GM19035 (cell line): ENCODE data around the gene HIC1.
"Not testable (repeated sequence)": the region's sequence is repeated elsewhere in the genome, so short reads cannot be mapped to it uniquely, and the experiment has no call there.

Experiments
- ATAC-seq: cut with Tn5 transposase; IDR thresholded peaks from one replicate; pipeline ENCODE4 v1.9.1; 2021; ENCODE audit not compliant: unreplicated experiment

HIC1 gene, protein sequence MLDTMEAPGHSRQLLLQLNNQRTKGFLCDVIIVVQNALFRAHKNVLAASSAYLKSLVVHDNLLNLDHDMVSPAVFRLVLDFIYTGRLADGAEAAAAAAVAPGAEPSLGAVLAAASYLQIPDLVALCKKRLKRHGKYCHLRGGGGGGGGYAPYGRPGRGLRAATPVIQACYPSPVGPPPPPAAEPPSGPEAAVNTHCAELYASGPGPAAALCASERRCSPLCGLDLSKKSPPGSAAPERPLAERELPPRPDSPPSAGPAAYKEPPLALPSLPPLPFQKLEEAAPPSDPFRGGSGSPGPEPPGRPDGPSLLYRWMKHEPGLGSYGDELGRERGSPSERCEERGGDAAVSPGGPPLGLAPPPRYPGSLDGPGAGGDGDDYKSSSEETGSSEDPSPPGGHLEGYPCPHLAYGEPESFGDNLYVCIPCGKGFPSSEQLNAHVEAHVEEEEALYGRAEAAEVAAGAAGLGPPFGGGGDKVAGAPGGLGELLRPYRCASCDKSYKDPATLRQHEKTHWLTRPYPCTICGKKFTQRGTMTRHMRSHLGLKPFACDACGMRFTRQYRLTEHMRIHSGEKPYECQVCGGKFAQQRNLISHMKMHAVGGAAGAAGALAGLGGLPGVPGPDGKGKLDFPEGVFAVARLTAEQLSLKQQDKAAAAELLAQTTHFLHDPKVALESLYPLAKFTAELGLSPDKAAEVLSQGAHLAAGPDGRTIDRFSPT

DNA sequence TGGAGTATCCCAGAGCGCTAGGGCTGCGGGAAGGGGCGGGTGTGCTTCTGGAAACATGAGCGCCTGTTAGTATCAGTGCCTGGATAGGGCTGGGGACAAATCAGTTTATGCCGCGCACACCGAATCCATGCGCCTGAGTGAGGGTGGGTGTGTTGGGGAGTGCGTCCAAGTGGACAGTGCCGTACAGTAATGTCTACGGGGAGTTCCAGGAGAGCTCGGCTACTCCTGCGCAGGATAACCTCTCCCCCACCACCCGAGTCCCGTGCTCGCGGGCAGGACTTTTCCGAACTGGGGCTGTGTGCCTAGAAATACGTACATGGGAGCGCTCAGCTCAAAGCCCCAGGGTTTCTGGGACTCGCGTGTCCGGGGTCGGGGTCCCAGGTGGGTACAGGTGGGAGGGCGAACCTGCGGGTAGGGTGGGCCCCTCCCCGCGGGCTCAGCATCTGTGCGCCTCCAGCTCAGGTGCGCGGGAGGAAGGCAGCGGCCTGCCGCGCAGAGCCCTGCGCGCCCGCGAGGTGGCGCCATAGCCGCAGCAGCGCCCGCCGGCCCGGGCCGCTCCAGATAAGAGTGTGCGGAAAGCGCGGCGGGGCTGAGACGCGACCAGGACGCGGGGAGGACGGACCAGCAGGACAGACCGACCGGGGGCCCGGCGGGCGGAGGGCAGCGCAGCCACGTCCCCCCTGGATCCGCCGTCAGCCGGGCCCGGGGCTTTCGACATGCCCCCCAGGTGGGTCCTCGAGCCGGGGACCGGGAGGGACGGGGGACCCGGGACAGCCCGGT lies at the start of gene HIC1:
Gene HIC1, plus strand, starts transcription at position 592 of the 780 bp plus-strand sequence. CDS start 1,588 bp downstream, outside the sequence.
- ATAC-seq = peak; percentile 25

DNA sequence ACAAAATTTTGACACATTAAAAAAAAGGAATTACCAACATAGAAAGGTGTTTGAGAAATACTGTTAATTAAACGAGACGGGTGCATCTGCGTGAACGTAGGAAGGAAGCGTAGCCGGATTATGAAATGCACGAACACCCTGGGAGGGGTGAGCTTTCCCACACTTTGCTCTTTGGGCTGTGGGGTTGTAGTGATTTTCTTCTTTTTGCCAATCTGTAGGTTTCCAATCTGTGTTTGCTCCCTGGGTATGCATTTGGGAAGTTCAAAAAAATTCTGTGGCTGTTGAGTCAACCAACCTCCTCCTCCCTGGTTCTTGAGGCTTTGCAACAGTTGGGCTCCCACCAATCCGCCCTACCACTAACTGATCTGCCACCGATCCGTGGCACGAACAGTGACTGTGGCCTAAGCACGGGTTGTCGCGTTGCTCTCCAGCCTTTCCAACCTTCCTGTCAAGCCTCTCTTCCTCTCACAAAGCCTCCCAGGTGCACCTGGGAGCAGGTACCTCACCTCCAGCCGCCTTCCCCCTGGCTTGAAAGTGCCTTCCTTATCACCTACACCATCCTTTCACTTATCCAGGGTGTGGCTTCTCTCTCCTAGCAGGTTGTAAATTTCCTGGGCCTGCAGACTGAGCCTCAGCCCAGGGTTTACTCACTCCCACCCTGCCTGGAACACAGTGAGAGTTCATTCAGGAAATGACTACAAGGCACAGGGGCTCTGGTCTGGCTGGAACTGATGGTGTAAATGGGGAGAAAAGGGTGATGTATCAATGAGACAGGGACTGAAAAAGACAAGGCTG lies 46.4 kb upstream of the HIC1 start:
- ATAC-seq = no peak

DNA sequence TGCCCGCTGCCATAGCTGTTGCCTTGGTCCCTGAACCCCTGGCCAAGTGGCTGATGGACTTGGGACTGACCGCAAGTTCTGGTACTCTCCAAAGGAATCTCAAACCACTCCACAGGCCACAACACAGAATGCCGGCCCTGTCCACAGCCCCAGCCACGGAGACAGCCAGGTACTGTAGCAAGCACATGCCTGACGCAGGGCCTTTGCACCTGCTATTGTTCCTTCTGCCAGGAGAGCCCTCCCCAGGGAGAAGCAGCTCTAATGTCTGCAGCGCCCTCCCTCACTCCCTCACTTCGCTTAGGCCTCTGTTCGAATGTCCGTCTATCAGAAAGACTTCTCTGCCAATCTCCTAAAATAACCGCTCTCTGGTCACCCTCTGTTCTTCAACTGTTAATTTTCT lies 45.2 kb upstream of the HIC1 start:
- ATAC-seq = no peak

DNA sequence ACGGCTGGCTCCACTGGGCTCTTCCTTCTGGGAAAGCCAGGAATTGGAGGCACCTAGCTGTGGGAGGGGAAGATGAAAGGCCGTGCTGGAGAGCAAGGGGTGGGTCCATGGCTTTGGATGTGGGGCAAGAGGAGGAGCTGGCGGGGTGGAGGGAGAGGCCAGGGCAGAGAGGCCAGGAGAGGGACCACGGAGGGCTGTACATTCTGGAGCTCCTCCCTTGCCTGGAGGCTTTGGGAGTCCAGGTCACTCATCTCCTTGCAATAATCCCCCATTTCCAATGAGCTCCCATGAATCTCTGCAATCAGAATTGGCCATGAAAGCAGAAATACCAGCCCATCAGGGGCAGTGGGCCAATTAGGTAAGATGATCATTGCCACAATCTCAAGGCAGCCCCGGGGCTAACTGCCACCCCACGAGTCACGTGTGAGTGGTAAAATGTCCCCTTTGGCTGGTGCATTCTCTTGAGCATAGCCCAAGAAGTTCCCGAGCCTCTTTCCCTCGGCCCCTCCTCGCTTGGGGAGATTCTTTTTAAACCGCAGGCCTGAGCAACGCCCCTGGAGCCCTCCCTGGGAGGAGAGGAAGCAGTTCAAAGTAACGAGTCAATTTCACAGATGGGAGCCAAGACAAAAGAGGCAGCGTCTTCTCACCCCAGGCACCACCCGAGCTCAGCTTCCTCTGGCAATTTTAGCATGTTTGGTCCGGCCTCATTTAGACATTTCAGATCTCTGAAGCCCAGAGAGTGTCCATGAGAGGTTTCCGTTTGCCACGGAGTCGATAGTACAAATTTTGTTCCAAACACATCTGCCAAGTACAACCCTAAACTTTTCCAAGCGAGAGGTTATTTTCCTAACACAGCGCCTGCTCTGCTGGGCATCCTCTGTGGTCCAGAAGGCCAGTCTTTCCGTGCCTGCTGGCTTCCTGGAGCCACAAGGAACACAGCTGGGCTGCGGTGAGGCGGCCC lies 43.2 kb upstream of the HIC1 start:
- no peak for ATAC-seq

DNA sequence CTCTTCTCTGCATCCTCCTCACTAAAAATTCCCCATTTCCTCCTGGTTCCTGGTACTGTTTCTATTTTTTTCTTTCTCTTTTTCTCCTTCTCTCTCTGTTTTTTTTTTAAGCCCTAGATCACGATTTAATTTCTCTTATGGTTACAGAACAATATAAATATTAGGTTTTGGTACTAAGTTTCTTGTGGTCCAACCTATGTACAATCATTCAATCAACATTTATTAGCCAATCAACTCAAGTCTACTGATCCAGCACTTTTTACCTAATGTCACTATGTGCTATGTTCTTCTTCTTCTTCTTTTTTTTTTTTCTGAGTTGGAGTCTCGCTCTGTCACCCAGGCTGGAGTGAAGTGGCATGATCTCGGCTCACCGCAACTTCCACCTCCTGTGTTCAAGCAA lies 42.4 kb upstream of the HIC1 start:
- ATAC-seq = no peak

DNA sequence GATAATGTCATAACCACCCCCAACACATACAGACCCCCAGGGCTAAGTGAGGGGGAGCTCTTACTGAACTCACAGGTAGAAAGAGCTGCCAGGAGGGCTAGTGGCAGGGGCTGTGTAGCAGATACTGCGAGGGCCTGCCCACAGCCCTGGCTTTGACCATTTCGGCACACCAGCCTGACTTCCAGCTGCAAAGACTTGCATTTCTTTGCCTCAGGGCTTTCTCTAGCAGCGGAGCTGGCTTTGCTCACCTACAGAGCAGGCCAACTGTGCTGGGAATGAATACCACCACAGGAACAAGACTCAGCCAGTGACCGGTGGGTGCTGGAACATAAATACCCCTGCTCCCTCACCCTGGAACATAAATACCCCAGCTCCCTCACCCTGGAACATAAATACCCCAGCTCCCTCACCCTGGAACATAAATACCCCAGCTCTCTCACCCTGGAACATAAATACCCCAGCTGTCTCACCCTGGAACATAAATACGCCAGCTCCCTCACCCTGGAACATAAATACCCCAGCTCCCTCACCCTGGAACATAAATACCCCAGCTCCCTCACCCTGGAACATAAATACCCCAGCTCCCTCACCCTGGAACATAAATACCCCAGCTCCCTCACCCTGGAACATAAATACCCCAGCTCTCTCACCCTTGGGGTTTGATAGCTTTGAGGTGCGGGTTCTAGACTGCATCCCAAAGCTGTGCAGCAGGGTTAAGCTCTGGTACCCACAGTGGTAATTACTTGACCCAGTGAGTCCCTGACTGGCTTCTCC lies 41.5 kb upstream of the HIC1 start:
- not testable (repeated sequence) for ATAC-seq

DNA sequence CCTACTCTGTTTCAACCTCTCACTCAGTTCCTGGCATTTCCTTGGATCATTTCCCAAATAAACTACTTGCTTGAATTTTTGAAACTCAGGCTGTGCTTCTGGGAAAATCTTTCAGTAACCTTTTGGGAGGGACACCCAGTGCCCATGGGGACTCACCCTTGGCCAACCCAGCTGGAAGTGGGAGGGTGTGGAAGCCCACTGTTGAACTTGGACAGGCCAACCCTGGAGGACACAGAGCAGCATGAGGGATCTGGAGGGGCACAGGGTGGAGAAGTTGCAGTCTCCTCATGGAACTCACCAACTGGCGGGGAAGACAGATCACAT lies 40.9 kb upstream of the HIC1 start:
- ATAC-seq = no peak

DNA sequence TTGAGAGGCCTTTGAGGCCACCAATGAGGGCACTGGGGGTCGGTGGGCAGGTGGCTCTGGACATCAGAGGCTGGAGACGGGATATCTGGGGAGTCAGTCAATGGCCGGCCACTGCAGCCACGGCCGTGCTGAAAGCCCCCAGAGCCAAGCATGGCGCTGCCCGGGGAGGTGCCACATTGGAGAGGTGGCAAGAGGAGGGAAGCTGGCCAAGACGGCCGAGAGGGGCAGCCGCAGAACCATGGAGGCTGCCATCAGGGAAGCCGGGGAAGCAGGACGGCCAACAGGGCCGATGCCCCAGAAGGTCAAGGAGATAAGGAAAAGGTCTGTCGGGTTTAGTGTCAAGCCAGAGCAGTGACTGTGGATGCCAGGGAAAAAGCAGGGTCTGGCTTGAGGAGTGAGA lies 39.6 kb upstream of the HIC1 start:
- ATAC-seq = no peak

DNA sequence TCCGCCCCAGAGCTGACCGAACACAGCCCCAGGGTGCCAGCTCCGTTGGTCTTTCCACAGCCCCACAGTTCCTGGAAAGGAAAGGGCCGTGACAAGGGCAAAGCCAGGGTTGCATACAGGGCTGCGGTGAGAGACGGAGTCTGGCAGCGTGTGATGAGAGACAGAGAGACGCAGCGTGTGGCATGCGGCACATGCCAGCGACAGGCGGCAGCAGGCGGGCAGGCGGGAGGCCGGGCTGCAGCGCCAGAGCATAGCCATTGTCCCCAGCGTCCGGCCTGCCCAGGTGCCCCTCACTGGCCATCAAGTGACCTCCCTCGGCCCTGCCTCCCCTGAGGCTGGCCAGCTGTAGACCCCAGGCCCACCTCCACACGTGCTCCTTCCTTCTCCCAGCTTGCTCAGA lies 38.4 kb upstream of the HIC1 start:
- ATAC-seq = no peak

DNA sequence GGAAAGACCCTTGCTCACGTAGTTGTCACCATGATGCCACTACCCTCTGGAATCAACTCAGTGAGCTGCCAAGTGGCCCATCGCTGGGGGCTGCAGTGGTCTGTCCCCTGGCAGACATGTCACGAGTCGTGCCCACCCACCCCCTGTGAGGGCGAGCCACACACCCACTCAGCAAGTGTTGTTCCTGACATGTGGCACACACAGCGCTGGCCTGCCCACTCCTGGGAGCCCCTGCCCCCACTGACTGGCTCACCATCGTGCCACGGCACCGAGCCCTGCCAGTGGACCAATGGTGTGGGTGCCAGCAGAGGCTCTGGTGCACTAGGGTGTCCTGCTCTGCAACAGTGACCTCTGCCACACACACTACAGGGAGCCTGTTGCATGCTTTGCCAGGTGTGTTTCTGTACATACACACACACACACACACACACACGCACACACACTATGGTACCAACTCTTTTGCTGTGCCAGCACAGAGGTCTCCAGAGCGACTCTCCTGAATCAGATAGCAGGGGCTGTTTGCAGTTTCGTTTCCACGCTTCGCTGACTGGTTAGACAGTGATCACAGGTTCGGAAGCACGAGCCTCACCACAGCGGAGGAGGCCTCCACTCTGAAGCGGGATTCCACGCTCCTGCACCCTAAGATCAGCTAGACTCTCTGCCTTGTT lies 37.5 kb upstream of the HIC1 start:
- ATAC-seq = no peak

DNA sequence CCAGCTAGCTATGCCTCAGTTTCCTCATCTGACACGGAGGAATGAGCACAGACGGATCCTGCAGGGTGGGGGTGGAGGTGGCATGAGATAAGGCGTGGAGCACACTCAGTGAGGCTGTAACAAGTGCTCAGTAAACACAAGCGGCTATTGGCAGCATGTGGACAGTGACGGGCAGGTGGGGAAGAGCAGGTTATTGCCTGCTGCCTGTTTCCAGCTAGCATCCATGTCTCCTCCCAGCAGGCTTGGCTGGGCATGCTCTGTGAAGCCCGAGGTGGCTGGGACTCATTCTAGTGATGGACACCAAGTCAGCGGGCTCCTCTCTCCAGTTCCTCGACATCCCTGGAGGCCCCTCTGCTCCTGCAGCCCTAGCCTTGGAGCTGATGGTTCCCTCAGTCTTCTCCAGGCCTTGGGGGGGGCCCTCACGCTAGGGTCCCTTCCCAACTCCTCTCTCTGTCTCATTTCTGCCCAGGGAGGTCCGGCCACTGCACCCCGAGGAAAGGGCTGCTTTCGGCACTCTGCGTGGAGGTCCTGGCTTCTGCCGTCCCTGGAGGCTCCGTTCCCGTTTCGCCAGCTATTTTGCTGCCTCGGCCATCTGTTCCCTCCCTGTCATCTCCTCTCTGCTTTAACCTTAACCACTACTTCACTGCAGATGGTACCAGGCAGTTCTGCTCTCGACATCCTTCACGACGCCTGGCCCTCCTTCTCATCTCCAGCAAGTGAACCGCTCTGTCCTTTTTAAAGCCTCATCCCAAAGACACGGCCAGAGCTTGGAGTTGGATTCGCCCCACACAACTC lies 36.0 kb upstream of the HIC1 start:
- no peak for ATAC-seq

DNA sequence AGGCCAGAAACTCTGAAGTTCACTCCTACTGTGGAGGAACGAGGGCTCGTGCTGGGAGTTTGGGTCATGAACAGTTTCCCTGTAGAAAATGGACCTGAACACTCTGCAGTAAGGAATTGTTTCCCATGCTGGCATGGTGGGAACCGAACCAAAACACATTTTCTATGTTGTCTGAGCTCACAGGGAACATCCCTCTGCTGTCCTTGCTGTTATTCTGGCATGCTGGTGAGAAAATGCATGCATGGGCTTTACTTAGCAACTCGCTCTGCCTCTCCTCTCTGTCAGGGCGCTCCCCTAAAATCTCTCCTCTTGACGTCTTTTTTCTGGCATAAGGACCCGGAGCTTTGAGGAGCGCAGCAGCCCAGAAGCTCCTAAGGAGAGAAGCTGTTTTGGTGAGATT lies 35.2 kb upstream of the HIC1 start:
- ATAC-seq = no peak

DNA sequence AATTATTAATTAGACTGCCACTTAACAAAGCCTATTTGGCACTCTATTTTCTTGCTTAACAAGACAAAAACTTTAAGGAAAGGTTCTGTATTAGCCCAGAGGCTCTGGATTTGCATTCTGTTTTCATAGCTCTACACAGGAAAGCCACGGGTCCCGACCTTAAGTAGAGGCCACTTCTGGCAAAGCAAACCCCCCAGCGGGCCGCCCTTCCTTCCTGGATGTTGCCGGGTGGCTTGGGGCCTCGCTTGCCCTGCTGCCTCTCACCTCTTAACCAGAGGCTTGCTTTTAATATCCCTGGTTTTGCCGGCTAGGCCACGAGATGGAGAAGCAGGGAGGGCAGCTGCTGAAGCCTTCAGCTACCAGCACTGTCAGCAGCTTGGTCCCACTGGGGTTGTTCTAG lies 34.2 kb upstream of the HIC1 start:
- no peak for ATAC-seq

DNA sequence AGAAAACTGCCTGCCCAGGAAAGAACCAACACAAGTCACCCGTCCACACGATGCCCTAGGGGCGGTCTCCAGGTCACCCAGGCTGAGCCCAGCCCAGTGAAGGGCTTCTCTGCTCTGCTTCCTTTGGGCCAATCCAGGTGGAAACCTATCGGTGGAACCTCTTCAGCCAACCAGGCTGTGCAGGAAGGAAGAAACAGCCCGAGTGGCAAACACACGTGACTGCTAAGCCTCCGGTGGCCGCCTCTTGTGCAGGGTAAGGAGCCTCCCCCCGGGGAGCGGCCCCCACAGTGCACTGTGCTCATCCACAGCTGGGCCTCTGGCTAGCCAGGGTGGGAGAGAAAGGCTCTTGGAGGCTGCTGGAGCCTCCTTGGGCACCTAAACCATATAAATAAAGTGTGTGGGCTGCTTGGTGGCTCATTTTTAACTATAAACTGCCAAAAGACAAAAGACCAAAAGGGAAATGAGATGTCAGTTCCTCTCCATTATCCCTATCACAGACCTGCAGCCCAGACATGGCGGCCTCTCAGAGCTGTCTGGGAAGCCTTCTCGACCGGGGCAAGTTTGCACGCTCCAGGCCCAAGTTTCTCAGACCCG lies 32.2 kb upstream of the HIC1 start:
- no peak for ATAC-seq

DNA sequence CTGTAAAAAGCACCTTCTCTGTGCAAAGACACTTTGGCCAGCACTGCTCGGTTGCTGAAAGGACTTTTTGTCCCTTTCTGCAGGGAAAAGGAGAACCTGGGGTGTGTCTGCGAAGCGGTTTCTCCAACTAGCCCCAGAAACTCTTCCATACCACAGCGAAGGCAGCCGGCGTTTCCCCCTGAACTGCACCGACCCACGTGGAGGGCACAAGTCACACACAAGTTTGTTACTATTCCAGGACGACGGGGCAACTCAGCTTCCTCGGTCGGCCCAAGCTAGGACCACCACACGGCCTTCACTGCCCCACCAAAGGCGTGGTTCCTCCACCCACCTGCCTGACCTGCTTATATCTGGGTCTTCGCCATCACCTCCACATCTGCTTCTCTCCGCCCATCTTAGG lies 31.6 kb upstream of the HIC1 start:
- ATAC-seq = no peak

DNA sequence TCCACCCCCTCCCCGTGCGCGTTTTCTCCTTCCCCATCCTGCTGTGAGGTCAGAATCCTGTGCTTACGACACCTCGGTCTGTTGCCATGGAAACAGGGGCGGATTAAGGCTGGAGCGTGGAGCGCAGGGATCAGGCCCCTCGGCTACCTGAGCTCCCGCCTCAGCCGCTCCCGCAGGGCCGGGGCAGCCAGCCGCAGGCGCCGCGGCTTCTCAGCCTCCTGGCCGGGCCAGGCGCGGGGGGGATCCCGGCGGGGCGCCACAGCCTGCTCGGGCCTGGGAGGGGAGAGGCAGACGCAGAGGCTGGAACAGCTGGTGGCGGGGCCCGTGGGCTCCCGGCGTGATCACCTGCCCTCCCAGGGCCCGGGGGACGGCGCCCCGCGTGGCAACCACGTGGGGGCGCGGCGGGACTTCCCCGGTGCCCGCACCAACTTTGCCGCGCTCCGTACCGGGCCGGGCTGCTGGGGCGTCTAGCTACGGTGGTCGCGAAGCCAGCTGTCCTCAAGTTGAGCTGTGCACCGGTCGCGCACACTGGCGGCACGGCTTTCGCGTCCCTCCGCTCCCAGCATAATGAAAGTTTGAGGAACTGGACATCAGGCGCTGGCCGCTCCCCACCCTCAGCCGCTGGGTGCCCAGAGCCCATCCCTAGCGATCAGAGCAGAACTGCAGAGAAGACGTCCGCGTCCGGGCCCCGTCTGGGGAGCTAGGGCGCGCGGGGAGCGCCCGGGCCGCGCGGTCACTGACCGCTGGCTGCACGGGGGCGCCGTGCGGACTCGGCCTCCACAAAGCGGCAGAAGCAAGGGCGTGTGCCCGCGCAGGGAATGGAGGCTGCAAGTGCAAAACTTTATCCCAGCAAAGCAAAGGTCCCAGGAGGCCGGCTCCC lies 31.0 kb upstream of the HIC1 start:
- ATAC-seq = no peak
